HepG2 (cell line): ENCODE results near the gene TMEM41A. TPM values are rescaled to one million over a fixed set of nuclear protein-coding genes. Genes with fewer than 3 reads are reported as not detected.

ENCODE experiments used
- ARHGAP35 ChIP-seq: sonication (generic); formaldehyde crosslinking; IDR thresholded peaks from 2 replicates; pipeline ENCODE4 v1.9.0; 2022; ENCODE audit warnings: mild to moderate bottlenecking, inconsistent platforms, moderate library complexity, missing genetic modification reagents, borderline replicate concordance
- ARNT ChIP-seq: fragments of 450-650 bp; IDR thresholded peaks from 2 replicates; pipeline ENCODE4 v1.6.1; 2017
- CHCHD3 ChIP-seq: sonication (generic); formaldehyde crosslinking; IDR thresholded peaks from 2 replicates; pipeline ENCODE4 v1.8.0; 2022; ENCODE audit warnings: mild to moderate bottlenecking, missing genetic modification reagents, moderate library complexity
- FOXA1 ChIP-seq, 2 experiments: fragments of 450-650 bp in 1 of 2; sonication (generic) in 1 of 2; formaldehyde crosslinking in 1 of 2; IDR thresholded peaks; 2 replicates each; pipeline versions ENCODE4 v1.4.0 to v1.6.1; 2016 to 2020; ENCODE audit warnings: missing genetic modification reagents in 1 of 2
- HMG20B ChIP-seq: conservative IDR thresholded peaks from 2 replicates; pipeline ENCODE4 v1.6.1; 2016; ENCODE audit warnings: missing genetic modification reagents, missing compliant biosample characterization
- HMGA1 ChIP-seq: sonication (generic); formaldehyde crosslinking; conservative IDR thresholded peaks from 2 replicates; pipeline ENCODE4 v1.4.0; 2020; ENCODE audit warnings: missing genetic modification reagents
- ISL2 ChIP-seq: sonication (generic); formaldehyde crosslinking; IDR thresholded peaks from 2 replicates; pipeline ENCODE4 v1.5.0; 2020; ENCODE audit warnings: missing genetic modification reagents
- JARID2 ChIP-seq: sonication (generic); formaldehyde crosslinking; IDR thresholded peaks from 2 replicates; pipeline ENCODE4 v1.8.1; 2023; ENCODE audit warnings: missing genetic modification reagents, inconsistent platforms; ENCODE audit not compliant: insufficient replicate concordance
- KDM4B ChIP-seq: sonication (generic); formaldehyde crosslinking; IDR thresholded peaks from 2 replicates; pipeline ENCODE4 v1.4.0; 2020; ENCODE audit warnings: missing genetic modification reagents
- KMT2B ChIP-seq: IDR thresholded peaks from 2 replicates; pipeline ENCODE4 v1.6.1; 2016; ENCODE audit warnings: missing genetic modification reagents, missing compliant biosample characterization
- MED13 ChIP-seq: sonication (generic); formaldehyde crosslinking; IDR thresholded peaks from 2 replicates; pipeline ENCODE4 v1.5.0; 2020; ENCODE audit warnings: missing genetic modification reagents
- RXRB ChIP-seq: IDR thresholded peaks from 2 replicates; pipeline ENCODE4 v1.6.1; 2016; ENCODE audit warnings: borderline replicate concordance, missing genetic modification reagents, missing compliant biosample characterization
- SP140L ChIP-seq: sonication (generic); formaldehyde crosslinking; IDR thresholded peaks from 2 replicates; pipeline ENCODE4 v1.4.0; 2020; ENCODE audit warnings: missing genetic modification reagents, borderline replicate concordance
- ZC3H13 ChIP-seq: sonication (generic); formaldehyde crosslinking; IDR thresholded peaks from 2 replicates; pipeline ENCODE4 v1.8.1; 2023; ENCODE audit warnings: mild to moderate bottlenecking, missing genetic modification reagents, moderate library complexity
- ZMYM4 ChIP-seq: sonication (generic); formaldehyde crosslinking; IDR thresholded peaks from 2 replicates; pipeline ENCODE4 v1.8.1; 2023; ENCODE audit warnings: mild to moderate bottlenecking, missing genetic modification reagents
- ZNF326 ChIP-seq: sonication (generic); formaldehyde crosslinking; IDR thresholded peaks from 2 replicates; pipeline ENCODE4 v1.4.0; 2020; ENCODE audit warnings: missing genetic modification reagents, borderline replicate concordance
- ZNF562 ChIP-seq: sonication (generic); formaldehyde crosslinking; IDR thresholded peaks from 2 replicates; pipeline ENCODE4 v1.8.0; 2022; ENCODE audit warnings: missing genetic modification reagents, borderline replicate concordance
- ZNF563 ChIP-seq: sonication (generic); formaldehyde crosslinking; IDR thresholded peaks from 2 replicates; pipeline ENCODE4 v1.8.0; 2022; ENCODE audit warnings: mild to moderate bottlenecking, moderate library complexity, missing genetic modification reagents
- ZNF792 ChIP-seq: IDR thresholded peaks from 2 replicates; pipeline ENCODE4 v1.6.1; 2016
- ZZZ3 ChIP-seq: sonication (generic); formaldehyde crosslinking; IDR thresholded peaks from 2 replicates; pipeline ENCODE4 v1.4.0; 2020; ENCODE audit warnings: missing genetic modification reagents, mild to moderate bottlenecking, borderline replicate concordance
- polyA plus RNA-seq, 8 experiments: library from polyadenylated mRNA; depleted of rRNA in 3 of 8; stranded (reverse) in 7 of 8; unstranded in 1 of 8; fragments of >200 nt; fragmentation: Illumina TruSeq in 4 of 8; extraction: Trizol in 4 of 8; gene quantifications; 2 replicates each; pipeline versions ENCODE4 v1.2.1 to v1.2.3, GENCODE V29; 2011 to 2016; ENCODE audit warnings: low read depth in 4 of 8, missing spikeins in 1 of 8, mixed read lengths in 1 of 8; ENCODE audit not compliant: insufficient read depth in 1 of 8
- total RNA-seq, 5 experiments: library from RNA; depleted of rRNA; stranded (reverse); fragments of >200 nt; fragmentation: Illumina TruSeq; extraction: Trizol; gene quantifications; 2 replicates each; pipeline ENCODE4 v1.2.3, GENCODE V29; 2016; ENCODE audit warnings: low read depth in 1 of 5
- TF ChIP-seq, protein P1 (sequence below): IDR thresholded peaks from 2 replicates; pipeline ENCODE4 v1.6.1; 2012; ENCODE audit warnings: low read depth, low read length, improper control_type of control experiment
- TF ChIP-seq, protein P2 (sequence below): sonication (generic); formaldehyde crosslinking; IDR thresholded peaks from 2 replicates; pipeline ENCODE4 v1.5.1; 2020; ENCODE audit warnings: mild to moderate bottlenecking, missing genetic modification reagents
- TF ChIP-seq, protein P3 (sequence below): IDR thresholded peaks from 2 replicates; pipeline ENCODE4 v1.6.1; 2016
- TF ChIP-seq, protein P4 (sequence below): sonication (generic); formaldehyde crosslinking; IDR thresholded peaks from 2 replicates; pipeline ENCODE4 v1.5.0; 2020; ENCODE audit warnings: missing genetic modification reagents

Gene TMEM41A
- total and polyA plus RNA-seq, 2 of the 13 experiments (the other 11 are each of a cell fraction or from before 2014, with no cell fraction given), result 30.0 to 40.0 TPM

DNA sequence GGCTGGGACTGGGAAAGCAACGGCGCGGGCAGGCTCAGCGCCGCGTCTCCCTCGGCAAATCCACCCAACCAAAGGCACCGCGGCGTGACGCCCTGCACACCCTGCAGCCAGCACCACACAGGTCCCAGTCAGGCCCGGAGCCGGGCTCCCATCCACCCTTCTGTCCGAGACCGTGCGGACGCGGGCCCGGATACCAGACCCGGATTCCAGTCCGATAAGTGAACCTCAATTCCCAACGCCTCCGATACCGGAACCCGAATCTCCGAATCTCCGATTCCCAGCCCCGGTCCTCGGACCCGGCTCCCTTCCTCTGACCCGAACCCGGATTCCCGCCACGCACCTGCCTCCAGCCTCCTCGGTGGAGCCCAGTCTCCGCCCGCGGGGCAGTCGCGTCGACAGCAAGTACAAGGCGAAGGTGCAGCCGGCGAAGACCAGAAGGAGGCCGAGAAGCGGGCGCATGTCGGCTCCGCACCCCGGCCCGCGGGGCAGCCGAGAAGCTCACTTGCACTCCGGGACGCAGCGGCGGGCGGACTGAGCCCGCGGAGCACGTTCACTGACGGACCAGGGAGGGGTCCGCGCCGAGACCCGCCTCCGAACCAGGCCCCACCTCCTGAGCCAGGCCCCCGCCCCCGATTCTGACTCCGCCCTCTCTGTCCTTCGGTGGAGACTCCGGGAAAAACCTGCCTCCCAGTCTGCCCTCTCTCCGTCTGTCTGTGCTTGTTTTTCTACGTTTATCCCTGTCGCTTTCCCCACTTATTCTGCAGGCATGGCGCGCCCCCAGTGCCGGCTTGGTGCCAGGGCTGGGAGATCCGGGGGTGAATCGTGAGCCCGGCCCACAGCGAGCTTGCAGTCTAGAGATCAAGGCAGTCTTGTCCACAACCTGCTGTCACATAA lies at the start of gene TMEM41A (continued):
- TF ChIP-seq ZNF326 (CRISPR knock-in tag) (no peak), ZNF792 (CRISPR knock-in tag) (0 out of 2 replicates have a peak, but pooled peaks have one; percentile 72), KDM4B (CRISPR knock-in tag) (peak; percentile 79; the same call in 1 of the 2 replicates), CHCHD3 (peak; percentile 90; the same call in 1 of the 2 replicates), MED13 (CRISPR knock-in tag) (peak; percentile 82), ZNF563 (peak; percentile 94), ARNT (no peak), SP140L (CRISPR knock-in tag) (no peak; the same call in 1 of the 2 replicates), HMGA1 (CRISPR knock-in tag) (no peak), HMG20B (peak; percentile 69), ZNF562 (CRISPR knock-in tag) (no peak), JARID2 (CRISPR knock-in tag) (peak; percentile 80), ZC3H13 (CRISPR knock-in tag) (peak; percentile 89; the same call in 1 of the 2 replicates), ARHGAP35 (CRISPR knock-in tag) (peak; percentile 91), FOXA1 (IDR thresholded peaks at IDR 0.05) (no peak), FOXA1 (CRISPR knock-in tag; IDR thresholded peaks at IDR 0.05) (0 out of 2 replicates have a peak, but pooled peaks have one; percentile 27), ISL2 (CRISPR knock-in tag) (peak; percentile 79; the same call in 1 of the 2 replicates), ZMYM4 (CRISPR knock-in tag) (peak; percentile 94), KMT2B (CRISPR knock-in tag) (peak; percentile 93), ZZZ3 (CRISPR knock-in tag) (peak; percentile 37; the same call in 1 of the 2 replicates), RXRB (CRISPR knock-in tag) (peak; percentile 83)
- TF ChIP-seq, protein P1, sequence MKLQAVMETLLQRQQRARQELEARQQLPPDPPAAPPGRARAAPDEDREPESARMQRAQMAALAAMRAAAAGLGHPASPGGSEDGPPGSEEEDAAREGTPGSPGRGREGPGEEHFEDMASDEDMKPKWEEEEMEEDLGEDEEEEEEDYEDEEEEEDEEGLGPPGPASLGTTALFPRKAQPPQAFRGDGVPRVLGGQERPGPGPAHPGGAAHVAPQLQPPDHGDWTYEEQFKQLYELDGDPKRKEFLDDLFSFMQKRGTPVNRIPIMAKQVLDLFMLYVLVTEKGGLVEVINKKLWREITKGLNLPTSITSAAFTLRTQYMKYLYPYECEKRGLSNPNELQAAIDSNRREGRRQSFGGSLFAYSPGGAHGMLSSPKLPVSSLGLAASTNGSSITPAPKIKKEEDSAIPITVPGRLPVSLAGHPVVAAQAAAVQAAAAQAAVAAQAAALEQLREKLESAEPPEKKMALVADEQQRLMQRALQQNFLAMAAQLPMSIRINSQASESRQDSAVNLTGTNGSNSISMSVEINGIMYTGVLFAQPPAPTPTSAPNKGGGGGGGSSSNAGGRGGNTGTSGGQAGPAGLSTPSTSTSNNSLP, result 0 out of 2 replicates have a peak, but pooled peaks have one; percentile 27
- TF ChIP-seq, protein P2, sequence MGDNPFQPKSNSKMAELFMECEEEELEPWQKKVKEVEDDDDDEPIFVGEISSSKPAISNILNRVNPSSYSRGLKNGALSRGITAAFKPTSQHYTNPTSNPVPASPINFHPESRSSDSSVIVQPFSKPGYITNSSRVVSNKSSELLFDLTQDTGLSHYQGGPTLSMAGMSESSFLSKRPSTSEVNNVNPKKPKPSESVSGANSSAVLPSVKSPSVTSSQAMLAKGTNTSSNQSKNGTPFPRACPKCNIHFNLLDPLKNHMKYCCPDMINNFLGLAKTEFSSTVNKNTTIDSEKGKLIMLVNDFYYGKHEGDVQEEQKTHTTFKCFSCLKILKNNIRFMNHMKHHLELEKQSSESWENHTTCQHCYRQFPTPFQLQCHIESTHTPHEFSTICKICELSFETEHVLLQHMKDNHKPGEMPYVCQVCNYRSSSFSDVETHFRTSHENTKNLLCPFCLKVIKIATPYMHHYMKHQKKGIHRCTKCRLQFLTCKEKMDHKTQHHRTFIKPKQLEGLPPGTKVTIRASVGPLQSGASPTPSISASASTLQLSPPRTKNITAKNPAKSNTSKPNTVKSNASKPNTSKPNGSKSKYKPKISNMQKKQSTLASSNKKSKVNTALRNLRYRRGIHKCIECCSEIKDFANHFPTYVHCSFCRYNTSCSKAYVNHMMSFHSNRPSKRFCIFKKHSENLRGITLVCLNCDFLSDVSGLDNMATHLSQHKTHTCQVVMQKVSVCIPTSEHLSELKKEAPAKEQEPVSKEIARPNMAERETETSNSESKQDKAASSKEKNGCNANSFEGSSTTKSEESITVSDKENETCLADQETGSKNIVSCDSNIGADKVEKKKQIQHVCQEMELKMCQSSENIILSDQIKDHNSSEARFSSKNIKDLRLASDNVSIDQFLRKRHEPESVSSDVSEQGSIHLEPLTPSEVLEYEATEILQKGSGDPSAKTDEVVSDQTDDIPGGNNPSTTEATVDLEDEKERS (CRISPR knock-in tag), result peak; percentile 90
- TF ChIP-seq, protein P3, sequence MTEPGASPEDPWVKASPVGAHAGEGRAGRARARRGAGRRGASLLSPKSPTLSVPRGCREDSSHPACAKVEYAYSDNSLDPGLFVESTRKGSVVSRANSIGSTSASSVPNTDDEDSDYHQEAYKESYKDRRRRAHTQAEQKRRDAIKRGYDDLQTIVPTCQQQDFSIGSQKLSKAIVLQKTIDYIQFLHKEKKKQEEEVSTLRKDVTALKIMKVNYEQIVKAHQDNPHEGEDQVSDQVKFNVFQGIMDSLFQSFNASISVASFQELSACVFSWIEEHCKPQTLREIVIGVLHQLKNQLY (CRISPR knock-in tag), result no peak
- TF ChIP-seq, protein P4, sequence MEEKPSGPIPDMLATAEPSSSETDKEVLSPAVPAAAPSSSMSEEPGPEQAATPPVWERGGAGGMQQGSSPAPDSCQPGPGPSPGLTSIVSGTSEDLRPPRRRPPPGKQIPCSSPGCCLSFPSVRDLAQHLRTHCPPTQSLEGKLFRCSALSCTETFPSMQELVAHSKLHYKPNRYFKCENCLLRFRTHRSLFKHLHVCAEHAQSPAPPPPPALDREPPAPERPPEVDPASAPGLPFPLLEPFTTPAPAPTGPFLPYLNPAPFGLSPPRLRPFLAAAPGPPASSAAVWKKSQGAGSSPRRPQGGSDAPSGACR (CRISPR knock-in tag), result peak; percentile 89
